DOHH2 (cell line): Measurements from ENCODE around the gene TMC4.
"Not testable (repeated sequence)": the region's sequence is repeated elsewhere in the genome, so short reads cannot be mapped to it uniquely, and the experiment has no call there.

Experiments used
- H3F3A ChIP-seq: fragments of 200-600 bp; sonication (generic), shearing (Covaris generic); 2 replicates; pipeline ENCODE4 v1.6.0; 2016; ENCODE audit warnings: antibody characterized with exemption, mild to moderate bottlenecking; ENCODE audit not compliant: control insufficient read depth, insufficient read depth
- H3K27ac ChIP-seq: fragments of 200-600 bp; sonication (generic); 2 replicates; pipeline ENCODE4 v1.5.1; 2014; ENCODE audit warnings: low read depth, mild to moderate bottlenecking, low read length, moderate library complexity
- H3K27me3 ChIP-seq: fragments of 200-600 bp; sonication (generic); 2 replicates; pipeline ENCODE4 v1.6.1; 2014; ENCODE audit warnings: mild to moderate bottlenecking, low read length, mixed read lengths; ENCODE audit not compliant: control insufficient read depth
- H3K36me3 ChIP-seq: fragments of 200-600 bp; sonication (generic); 2 replicates; pipeline ENCODE4 v1.6.1; 2014; ENCODE audit warnings: mild to moderate bottlenecking, low read length, moderate library complexity, mixed read lengths; ENCODE audit not compliant: control insufficient read depth
- H3K4me1 ChIP-seq: fragments of 200-600 bp; sonication (generic); 2 replicates; pipeline ENCODE4 v1.6.1; 2014; ENCODE audit warnings: mild to moderate bottlenecking, low read length, mixed read lengths; ENCODE audit not compliant: control insufficient read depth
- H3K4me2 ChIP-seq: fragments of 200-600 bp; sonication (generic); 2 replicates; pipeline ENCODE4 v1.6.0; 2014; ENCODE audit warnings: mild to moderate bottlenecking, low read length, moderate library complexity
- H3K4me3 ChIP-seq: fragments of 200-600 bp; sonication (generic); 2 replicates; pipeline ENCODE4 v1.5.1; 2014; ENCODE audit warnings: mild to moderate bottlenecking, low read length, mixed read lengths
- H3K79me2 ChIP-seq: fragments of 200-600 bp; sonication (generic); 2 replicates; pipeline ENCODE4 v1.6.1; 2014; ENCODE audit warnings: mild to moderate bottlenecking, low read length, mixed read lengths; ENCODE audit not compliant: control insufficient read depth
- H3K9me2 ChIP-seq: fragments of 200-600 bp; sonication (generic); replicated peaks from 2 replicates; pipeline ENCODE4 v1.6.1; 2014; ENCODE audit warnings: mild to moderate bottlenecking, low read length, mixed read lengths; ENCODE audit not compliant: control insufficient read depth
- H3K9me3 ChIP-seq: fragments of 200-600 bp; sonication (generic); 2 replicates; pipeline ENCODE4 v1.6.1; 2014; ENCODE audit warnings: antibody characterized with exemption, low read length, mixed read lengths; ENCODE audit not compliant: control insufficient read depth, insufficient read depth
- H4K20me1 ChIP-seq: fragments of 200-600 bp; sonication (generic); 2 replicates; pipeline ENCODE4 v1.6.0; 2014; ENCODE audit warnings: low read depth, mild to moderate bottlenecking, antibody characterized with exemption, low read length, moderate library complexity; ENCODE audit not compliant: control insufficient read depth, insufficient read depth
- CTCF ChIP-seq: fragments of 200-600 bp; sonication (generic); IDR thresholded peaks from one replicate; pipeline ENCODE4 v1.5.1; 2014; ENCODE audit warnings: antibody characterized with exemption, mild to moderate bottlenecking, low read depth, low read length; ENCODE audit not compliant: poor library complexity, severe bottlenecking
- EZH2phosphoT487 ChIP-seq: fragments of 200-600 bp; sonication (generic); IDR thresholded peaks from 2 replicates; pipeline ENCODE4 v1.6.1; 2017; ENCODE audit warnings: borderline replicate concordance, mild to moderate bottlenecking, antibody characterized with exemption, low read length, moderate library complexity, mixed read lengths

Gene TMC4

GRCh38 chr19:54218259-54218658 lies 45.3 kb upstream of the TMC4 start:
- Histone ChIP-seq H3F3A (no peaks in the 10 kb centered on the region), H3K79me2 (no peaks in the 10 kb centered on the region), H3K27me3 (peaks cover 3% of the 10 kb centered on the region), H3K36me3 (no peaks in the 10 kb centered on the region), H3K4me1 (no peaks in the 10 kb centered on the region), H3K9me2 (no peaks in the 10 kb centered on the region), H3K4me3 (no peak overlapping the region), H3K27ac (no peak overlapping the region), H3K4me2 (no peak overlapping the region), H4K20me1 (no peaks in the 10 kb centered on the region), H3K9me3 (no peaks in the 10 kb centered on the region)
- TF ChIP-seq CTCF, result no peak
- TF ChIP-seq EZH2phosphoT487, result no peak

- not testable (repeated sequence) for H3K79me2 ChIP-seq, H3F3A ChIP-seq, H3K9me2 ChIP-seq, H3K27me3 ChIP-seq, H3K4me2 ChIP-seq, H4K20me1 ChIP-seq, H3K27ac ChIP-seq, H3K4me3 ChIP-seq, H3K36me3 ChIP-seq, H3K9me3 ChIP-seq, H3K4me1 ChIP-seq
These were observed 44.7 kb upstream of the TMC4 start for GRCh38 chr19:54217517-54218247.

- no peaks in the 10 kb centered on the region for H3K9me2 ChIP-seq
- no peaks in the 10 kb centered on the region for H4K20me1 ChIP-seq
- no peaks in the 10 kb centered on the region for H3F3A ChIP-seq
- TF ChIP-seq EZH2phosphoT487 (no peak), CTCF (no peak)
- no peaks in the 10 kb centered on the region for H3K36me3 ChIP-seq
- no peaks in the 10 kb centered on the region for H3K27me3 ChIP-seq
- no peak overlapping the region for H3K4me3 ChIP-seq
- no peak overlapping the region for H3K4me2 ChIP-seq
- no peaks in the 10 kb centered on the region for H3K79me2 ChIP-seq
- no peak overlapping the region for H3K27ac ChIP-seq
- no peaks in the 10 kb centered on the region for H3K4me1 ChIP-seq
- no peaks in the 10 kb centered on the region for H3K9me3 ChIP-seq
These were observed 43.9 kb upstream of the TMC4 start for GRCh38 chr19:54216869-54217268.

- not testable (repeated sequence) for H3K9me2 ChIP-seq, H3K27ac ChIP-seq, H3K4me1 ChIP-seq, H3K4me3 ChIP-seq, H3K4me2 ChIP-seq, H3K79me2 ChIP-seq, H3K27me3 ChIP-seq, H4K20me1 ChIP-seq, H3K9me3 ChIP-seq, H3K36me3 ChIP-seq
- H3F3A ChIP-seq, result peaks cover 11% of the 10 kb centered on the region
These were observed 41.8 kb upstream of the TMC4 start for GRCh38 chr19:54214734-54215133.

GRCh38 chr19:54214217-54214616 lies 41.3 kb upstream of the TMC4 start:
- not testable (repeated sequence) for H3K4me2 ChIP-seq, H4K20me1 ChIP-seq, H3K4me1 ChIP-seq, H3K9me3 ChIP-seq, H3K4me3 ChIP-seq, H3K36me3 ChIP-seq, H3K27ac ChIP-seq, H3K27me3 ChIP-seq, H3K9me2 ChIP-seq, H3K79me2 ChIP-seq
- peaks cover 16% of the 10 kb centered on the region for H3F3A ChIP-seq
